Esophagus muscularis mucosa (tissue), 3 donors: ENCODE measurements around the gene DKKL1.

ENCODE experiments used
- CTCF ChIP-seq, 3 experiments: fragments of 200-600 bp in 2 of 3; fragments of 450-650 bp in 1 of 3; sonication (generic) in 2 of 3; IDR thresholded peaks; one replicate each; pipeline ENCODE4 v1.5.1; 2017 to 2019; ENCODE audit warnings: antibody characterized with exemption in 3 of 3, mild to moderate bottlenecking in 2 of 3, moderate library complexity in 1 of 3
- EP300 ChIP-seq: sonication (generic); formaldehyde crosslinking; IDR thresholded peaks from one replicate; pipeline ENCODE4 v1.6.1; 2017; ENCODE audit warnings: antibody characterized with exemption

GRCh38 chr19:49343123-49343522, 20.6 kb upstream of the DKKL1 start:
- TF ChIP-seq CTCF (IDR thresholded peaks at IDR 0.05) (no peak), EP300 (no peak)
